DOHH2 (cell line): ENCODE results near the gene SPATA25.

ENCODE experiments used
- EZH2phosphoT487 ChIP-seq: fragments of 200-600 bp; sonication (generic); IDR thresholded peaks from 2 replicates; pipeline ENCODE4 v1.6.1; 2017; ENCODE audit warnings: borderline replicate concordance, mild to moderate bottlenecking, antibody characterized with exemption, low read length, moderate library complexity, mixed read lengths
- TF ChIP-seq, protein P1 (sequence below): fragments of 200-600 bp; sonication (generic); IDR thresholded peaks from one replicate; pipeline ENCODE4 v1.5.1; 2014; ENCODE audit warnings: antibody characterized with exemption, mild to moderate bottlenecking, low read depth, low read length; ENCODE audit not compliant: poor library complexity, severe bottlenecking

DNA sequence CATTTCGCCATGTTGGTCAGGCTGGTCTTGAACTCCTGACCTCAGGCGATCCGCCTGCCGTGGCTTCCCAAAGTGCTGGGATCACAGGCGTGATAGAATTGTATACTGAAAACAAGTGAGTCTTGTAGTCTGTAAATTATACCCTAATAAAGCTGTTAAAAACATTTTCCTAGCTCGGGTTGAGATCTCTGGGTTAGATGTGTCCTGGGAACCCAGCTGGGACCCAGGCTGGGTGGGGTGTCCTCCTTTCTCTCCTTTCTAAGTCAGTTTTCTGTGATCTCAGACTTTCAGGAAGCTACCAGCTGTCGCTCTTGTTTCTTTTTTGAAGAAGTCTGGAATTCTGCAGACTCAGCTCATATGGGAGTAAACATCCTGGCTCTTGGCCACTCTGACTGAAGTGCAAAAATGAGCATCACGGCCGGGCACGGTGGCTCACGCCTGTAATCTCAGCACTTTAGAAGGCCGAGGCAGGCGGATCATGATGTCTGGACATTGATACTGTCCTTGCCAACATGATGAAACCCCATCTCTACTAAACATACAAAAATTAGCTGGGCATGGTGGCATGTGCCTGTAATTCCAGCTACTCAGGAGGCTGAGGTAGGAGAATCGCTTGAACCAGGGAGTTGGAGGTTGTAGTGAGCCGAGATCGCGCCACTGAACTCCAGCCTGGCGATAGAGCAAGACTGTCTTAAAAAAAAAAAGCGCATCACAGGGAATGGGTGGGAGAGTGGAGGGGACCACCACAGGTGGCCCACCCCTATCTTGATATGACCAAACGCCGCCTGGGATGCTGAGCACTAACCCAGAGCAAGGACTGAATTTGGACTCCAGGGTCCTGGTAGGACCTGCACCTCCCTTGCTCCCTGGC is 37.2 kb upstream of the SPATA25 start:
- TF ChIP-seq, protein P1, sequence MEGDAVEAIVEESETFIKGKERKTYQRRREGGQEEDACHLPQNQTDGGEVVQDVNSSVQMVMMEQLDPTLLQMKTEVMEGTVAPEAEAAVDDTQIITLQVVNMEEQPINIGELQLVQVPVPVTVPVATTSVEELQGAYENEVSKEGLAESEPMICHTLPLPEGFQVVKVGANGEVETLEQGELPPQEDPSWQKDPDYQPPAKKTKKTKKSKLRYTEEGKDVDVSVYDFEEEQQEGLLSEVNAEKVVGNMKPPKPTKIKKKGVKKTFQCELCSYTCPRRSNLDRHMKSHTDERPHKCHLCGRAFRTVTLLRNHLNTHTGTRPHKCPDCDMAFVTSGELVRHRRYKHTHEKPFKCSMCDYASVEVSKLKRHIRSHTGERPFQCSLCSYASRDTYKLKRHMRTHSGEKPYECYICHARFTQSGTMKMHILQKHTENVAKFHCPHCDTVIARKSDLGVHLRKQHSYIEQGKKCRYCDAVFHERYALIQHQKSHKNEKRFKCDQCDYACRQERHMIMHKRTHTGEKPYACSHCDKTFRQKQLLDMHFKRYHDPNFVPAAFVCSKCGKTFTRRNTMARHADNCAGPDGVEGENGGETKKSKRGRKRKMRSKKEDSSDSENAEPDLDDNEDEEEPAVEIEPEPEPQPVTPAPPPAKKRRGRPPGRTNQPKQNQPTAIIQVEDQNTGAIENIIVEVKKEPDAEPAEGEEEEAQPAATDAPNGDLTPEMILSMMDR: no peak
- no peak for TF ChIP-seq EZH2phosphoT487
